WTC11 (cell line): ENCODE results near the gene NMT2. TPM values are rescaled to one million over a fixed set of nuclear protein-coding genes. Genes with fewer than 3 reads are reported as not detected.

Experiments used
- ATAC-seq: fragments of 200-7000 bp; cut with Tn5 transposase; 2 replicates; pipeline ENCODE4 v1.10.0; 2021; ENCODE audit warnings: mild to moderate bottlenecking, moderate library complexity
- CTCF ChIA-PET: fragments of 300-600 bp; sonication (Branson Sonifier 250); formaldehyde crosslinking; loops from one replicate; lab custom pipeline; 2021; ENCODE audit warnings: antibody characterized with exemption; lab: Charles Lee
- POLR2A ChIA-PET: fragments of 350-600 bp; sonication (Branson Sonifier 250); formaldehyde crosslinking; loops from one replicate; lab custom pipeline; 2021; ENCODE audit warnings: antibody characterized with exemption; lab: Charles Lee
- DNase-seq: peaks from one replicate; pipeline ENCODE4 v3.0.0; 2021; ENCODE audit warnings: low spot score
- H3K27ac Mint-ChIP-seq: 2 replicates; pipeline ENCODE4 v1.8.0; 2021; ENCODE audit warnings: mixed read lengths
- H3K27me3 Mint-ChIP-seq: 2 replicates; pipeline ENCODE4 v1.8.0; 2021; ENCODE audit warnings: low read depth, mild to moderate bottlenecking, moderate library complexity, mixed read lengths
- H3K36me3 Mint-ChIP-seq: 2 replicates; pipeline ENCODE4 v1.8.0; 2021; ENCODE audit warnings: mixed read lengths
- H3K4me1 Mint-ChIP-seq: 2 replicates; pipeline ENCODE4 v1.8.0; 2022; ENCODE audit warnings: mixed read lengths
- H3K4me3 Mint-ChIP-seq: 2 replicates; pipeline ENCODE4 v1.8.0; 2021; ENCODE audit warnings: mild to moderate bottlenecking, moderate library complexity, mixed read lengths
- H3K9me3 Mint-ChIP-seq: 2 replicates; pipeline ENCODE4 v1.8.0; 2021; ENCODE audit warnings: mixed read lengths
- E2F4 ChIP-seq: sonication (generic); formaldehyde crosslinking; IDR thresholded peaks from 2 replicates; pipeline ENCODE4 v1.8.1; 2022; ENCODE audit warnings: low read depth, mild to moderate bottlenecking, moderate library complexity, missing genetic modification reagents, borderline replicate concordance
- ELF4 ChIP-seq: sonication (generic); formaldehyde crosslinking; IDR thresholded peaks from 2 replicates; pipeline ENCODE4 v1.8.1; 2022; ENCODE audit warnings: low read depth, mild to moderate bottlenecking, moderate library complexity, missing genetic modification reagents
- ETV6 ChIP-seq: sonication (generic); formaldehyde crosslinking; IDR thresholded peaks from 2 replicates; pipeline ENCODE4 v1.8.1; 2022; ENCODE audit warnings: mild to moderate bottlenecking, missing genetic modification reagents
- FOXP1 ChIP-seq: sonication (generic); formaldehyde crosslinking; IDR thresholded peaks from 2 replicates; pipeline ENCODE4 v1.8.0; 2022; ENCODE audit warnings: missing genetic modification reagents, mild to moderate bottlenecking, moderate library complexity, borderline replicate concordance
- HMGA2 ChIP-seq: fragments of 250-450 bp; sonication (Bioruptor Pico); IDR thresholded peaks from 2 replicates; pipeline ENCODE4 v1.4.0; 2021; ENCODE audit warnings: mild to moderate bottlenecking, moderate library complexity
- JAZF1 ChIP-seq: fragments of 250-450 bp; sonication (Bioruptor Pico); IDR thresholded peaks from 2 replicates; pipeline ENCODE4 v1.9.0; 2021; ENCODE audit warnings: moderate library complexity, mild to moderate bottlenecking, inconsistent platforms
- MXD4 ChIP-seq: fragments of 250-450 bp; sonication (Bioruptor Pico); IDR thresholded peaks from 2 replicates; pipeline ENCODE4 v1.8.0; 2021; ENCODE audit warnings: mild to moderate bottlenecking, moderate library complexity, borderline replicate concordance
- NFATC4 ChIP-seq: fragments of 250-450 bp; sonication (Bioruptor Pico); IDR thresholded peaks from 2 replicates; pipeline ENCODE4 v1.9.0; 2021; ENCODE audit warnings: mild to moderate bottlenecking
- NR1H2 ChIP-seq: sonication (generic); formaldehyde crosslinking; IDR thresholded peaks from 2 replicates; pipeline ENCODE4 v1.9.0; 2021; ENCODE audit warnings: mild to moderate bottlenecking, moderate library complexity, missing genetic modification reagents
- PRDM15 ChIP-seq: sonication (generic); formaldehyde crosslinking; IDR thresholded peaks from 2 replicates; pipeline ENCODE4 v1.8.0; 2022; ENCODE audit warnings: missing genetic modification reagents
- PRRX2 ChIP-seq: fragments of 250-450 bp; sonication (Bioruptor Pico); IDR thresholded peaks from 2 replicates; pipeline ENCODE4 v1.8.0; 2021; ENCODE audit warnings: mild to moderate bottlenecking
- SMAD4 ChIP-seq: sonication (generic); formaldehyde crosslinking; IDR thresholded peaks from 2 replicates; pipeline ENCODE4 v1.8.0; 2022; ENCODE audit warnings: mild to moderate bottlenecking, missing genetic modification reagents
- total RNA-seq: library from RNA; stranded (reverse); gene quantifications from 3 replicates; pipeline ENCODE4 v1.2.3, GENCODE V29; 2021
- TF ChIP-seq, protein P1 (sequence below): sonication (generic); formaldehyde crosslinking; IDR thresholded peaks from 2 replicates; pipeline ENCODE4 v1.8.1; 2023; ENCODE audit warnings: mild to moderate bottlenecking, missing genetic modification reagents, borderline replicate concordance
- TF ChIP-seq, protein P2 (sequence below): sonication (generic); formaldehyde crosslinking; IDR thresholded peaks from 2 replicates; pipeline ENCODE4 v1.8.1; 2023; ENCODE audit warnings: mild to moderate bottlenecking, missing genetic modification reagents
- TF ChIP-seq, protein P3 (sequence below): sonication (generic); formaldehyde crosslinking; IDR thresholded peaks from 2 replicates; pipeline ENCODE4 v1.8.1; 2022; ENCODE audit warnings: mild to moderate bottlenecking, missing genetic modification reagents, moderate library complexity, borderline replicate concordance
- TF ChIP-seq, protein P4 (sequence below): sonication (generic); formaldehyde crosslinking; IDR thresholded peaks from 2 replicates; pipeline ENCODE4 v1.8.1; 2022; ENCODE audit warnings: low read depth, missing genetic modification reagents, borderline replicate concordance
- TF ChIP-seq, protein P5 (sequence below): sonication (generic); formaldehyde crosslinking; conservative IDR thresholded peaks from 2 replicates; pipeline ENCODE4 v1.8.1; 2023; ENCODE audit warnings: mild to moderate bottlenecking, low read depth, missing genetic modification reagents, moderate library complexity
- TF ChIP-seq, protein P6 (sequence below): sonication (generic); formaldehyde crosslinking; IDR thresholded peaks from 2 replicates; pipeline ENCODE4 v1.8.0; 2023; ENCODE audit warnings: missing genetic modification reagents

NMT2 gene
- total RNA-seq, 1 experiment from 2014 or later = 11.7 TPM

GRCh38 chr10:15069230-15069629 is 99.3 kb downstream of the NMT2 start:
- Mint-ChIP-seq H3K9me3 (peaks cover 43% of the 10 kb centered on the region), H3K4me3 (no peak overlapping the region), H3K27me3 (peaks cover 18% of the 10 kb centered on the region), H3K4me1 (no peaks in the 10 kb centered on the region), H3K36me3 (peaks cover 27% of the 10 kb centered on the region), H3K27ac (no peak overlapping the region)
- ATAC-seq = no peak; the same call in 1 of the 2 replicates
- ChIA-PET POLR2A (no interaction called here), CTCF (interaction anchor here (0.7 to 0.8 kb wide), 2 partner anchors 37 to 116 kb away, joined by 3 read pairs; no protein-coding TSS in a partner anchor)
- no peak for DNase-seq
- no peak for TF ChIP-seq NR1H2
- TF ChIP-seq PRRX2 (CRISPR knock-in tag) = no peak
- TF ChIP-seq, protein P1, sequence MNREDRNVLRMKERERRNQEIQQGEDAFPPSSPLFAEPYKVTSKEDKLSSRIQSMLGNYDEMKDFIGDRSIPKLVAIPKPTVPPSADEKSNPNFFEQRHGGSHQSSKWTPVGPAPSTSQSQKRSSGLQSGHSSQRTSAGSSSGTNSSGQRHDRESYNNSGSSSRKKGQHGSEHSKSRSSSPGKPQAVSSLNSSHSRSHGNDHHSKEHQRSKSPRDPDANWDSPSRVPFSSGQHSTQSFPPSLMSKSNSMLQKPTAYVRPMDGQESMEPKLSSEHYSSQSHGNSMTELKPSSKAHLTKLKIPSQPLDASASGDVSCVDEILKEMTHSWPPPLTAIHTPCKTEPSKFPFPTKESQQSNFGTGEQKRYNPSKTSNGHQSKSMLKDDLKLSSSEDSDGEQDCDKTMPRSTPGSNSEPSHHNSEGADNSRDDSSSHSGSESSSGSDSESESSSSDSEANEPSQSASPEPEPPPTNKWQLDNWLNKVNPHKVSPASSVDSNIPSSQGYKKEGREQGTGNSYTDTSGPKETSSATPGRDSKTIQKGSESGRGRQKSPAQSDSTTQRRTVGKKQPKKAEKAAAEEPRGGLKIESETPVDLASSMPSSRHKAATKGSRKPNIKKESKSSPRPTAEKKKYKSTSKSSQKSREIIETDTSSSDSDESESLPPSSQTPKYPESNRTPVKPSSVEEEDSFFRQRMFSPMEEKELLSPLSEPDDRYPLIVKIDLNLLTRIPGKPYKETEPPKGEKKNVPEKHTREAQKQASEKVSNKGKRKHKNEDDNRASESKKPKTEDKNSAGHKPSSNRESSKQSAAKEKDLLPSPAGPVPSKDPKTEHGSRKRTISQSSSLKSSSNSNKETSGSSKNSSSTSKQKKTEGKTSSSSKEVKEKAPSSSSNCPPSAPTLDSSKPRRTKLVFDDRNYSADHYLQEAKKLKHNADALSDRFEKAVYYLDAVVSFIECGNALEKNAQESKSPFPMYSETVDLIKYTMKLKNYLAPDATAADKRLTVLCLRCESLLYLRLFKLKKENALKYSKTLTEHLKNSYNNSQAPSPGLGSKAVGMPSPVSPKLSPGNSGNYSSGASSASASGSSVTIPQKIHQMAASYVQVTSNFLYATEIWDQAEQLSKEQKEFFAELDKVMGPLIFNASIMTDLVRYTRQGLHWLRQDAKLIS (CRISPR knock-in tag) = no peak
- TF ChIP-seq PRDM15 (CRISPR knock-in tag) = no peak
- no peak for TF ChIP-seq JAZF1 (CRISPR knock-in tag)
- no peak for TF ChIP-seq FOXP1 (CRISPR knock-in tag)
- TF ChIP-seq, protein P2, sequence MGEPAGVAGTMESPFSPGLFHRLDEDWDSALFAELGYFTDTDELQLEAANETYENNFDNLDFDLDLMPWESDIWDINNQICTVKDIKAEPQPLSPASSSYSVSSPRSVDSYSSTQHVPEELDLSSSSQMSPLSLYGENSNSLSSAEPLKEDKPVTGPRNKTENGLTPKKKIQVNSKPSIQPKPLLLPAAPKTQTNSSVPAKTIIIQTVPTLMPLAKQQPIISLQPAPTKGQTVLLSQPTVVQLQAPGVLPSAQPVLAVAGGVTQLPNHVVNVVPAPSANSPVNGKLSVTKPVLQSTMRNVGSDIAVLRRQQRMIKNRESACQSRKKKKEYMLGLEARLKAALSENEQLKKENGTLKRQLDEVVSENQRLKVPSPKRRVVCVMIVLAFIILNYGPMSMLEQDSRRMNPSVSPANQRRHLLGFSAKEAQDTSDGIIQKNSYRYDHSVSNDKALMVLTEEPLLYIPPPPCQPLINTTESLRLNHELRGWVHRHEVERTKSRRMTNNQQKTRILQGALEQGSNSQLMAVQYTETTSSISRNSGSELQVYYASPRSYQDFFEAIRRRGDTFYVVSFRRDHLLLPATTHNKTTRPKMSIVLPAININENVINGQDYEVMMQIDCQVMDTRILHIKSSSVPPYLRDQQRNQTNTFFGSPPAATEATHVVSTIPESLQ (CRISPR knock-in tag) = no peak
- TF ChIP-seq MXD4 (CRISPR knock-in tag) = no peak
- no peak for TF ChIP-seq E2F4 (CRISPR knock-in tag)
- no peak for TF ChIP-seq HMGA2 (CRISPR knock-in tag)
- TF ChIP-seq, protein P3, sequence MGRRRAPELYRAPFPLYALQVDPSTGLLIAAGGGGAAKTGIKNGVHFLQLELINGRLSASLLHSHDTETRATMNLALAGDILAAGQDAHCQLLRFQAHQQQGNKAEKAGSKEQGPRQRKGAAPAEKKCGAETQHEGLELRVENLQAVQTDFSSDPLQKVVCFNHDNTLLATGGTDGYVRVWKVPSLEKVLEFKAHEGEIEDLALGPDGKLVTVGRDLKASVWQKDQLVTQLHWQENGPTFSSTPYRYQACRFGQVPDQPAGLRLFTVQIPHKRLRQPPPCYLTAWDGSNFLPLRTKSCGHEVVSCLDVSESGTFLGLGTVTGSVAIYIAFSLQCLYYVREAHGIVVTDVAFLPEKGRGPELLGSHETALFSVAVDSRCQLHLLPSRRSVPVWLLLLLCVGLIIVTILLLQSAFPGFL (CRISPR knock-in tag) = no peak
- no peak for TF ChIP-seq SMAD4 (CRISPR knock-in tag)
- TF ChIP-seq, protein P4, sequence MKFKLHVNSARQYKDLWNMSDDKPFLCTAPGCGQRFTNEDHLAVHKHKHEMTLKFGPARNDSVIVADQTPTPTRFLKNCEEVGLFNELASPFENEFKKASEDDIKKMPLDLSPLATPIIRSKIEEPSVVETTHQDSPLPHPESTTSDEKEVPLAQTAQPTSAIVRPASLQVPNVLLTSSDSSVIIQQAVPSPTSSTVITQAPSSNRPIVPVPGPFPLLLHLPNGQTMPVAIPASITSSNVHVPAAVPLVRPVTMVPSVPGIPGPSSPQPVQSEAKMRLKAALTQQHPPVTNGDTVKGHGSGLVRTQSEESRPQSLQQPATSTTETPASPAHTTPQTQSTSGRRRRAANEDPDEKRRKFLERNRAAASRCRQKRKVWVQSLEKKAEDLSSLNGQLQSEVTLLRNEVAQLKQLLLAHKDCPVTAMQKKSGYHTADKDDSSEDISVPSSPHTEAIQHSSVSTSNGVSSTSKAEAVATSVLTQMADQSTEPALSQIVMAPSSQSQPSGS (CRISPR knock-in tag) = no peak
- no peak for TF ChIP-seq NFATC4 (CRISPR knock-in tag)
- TF ChIP-seq ETV6 = no peak
- no peak for TF ChIP-seq ELF4 (CRISPR knock-in tag)
- TF ChIP-seq, protein P5, sequence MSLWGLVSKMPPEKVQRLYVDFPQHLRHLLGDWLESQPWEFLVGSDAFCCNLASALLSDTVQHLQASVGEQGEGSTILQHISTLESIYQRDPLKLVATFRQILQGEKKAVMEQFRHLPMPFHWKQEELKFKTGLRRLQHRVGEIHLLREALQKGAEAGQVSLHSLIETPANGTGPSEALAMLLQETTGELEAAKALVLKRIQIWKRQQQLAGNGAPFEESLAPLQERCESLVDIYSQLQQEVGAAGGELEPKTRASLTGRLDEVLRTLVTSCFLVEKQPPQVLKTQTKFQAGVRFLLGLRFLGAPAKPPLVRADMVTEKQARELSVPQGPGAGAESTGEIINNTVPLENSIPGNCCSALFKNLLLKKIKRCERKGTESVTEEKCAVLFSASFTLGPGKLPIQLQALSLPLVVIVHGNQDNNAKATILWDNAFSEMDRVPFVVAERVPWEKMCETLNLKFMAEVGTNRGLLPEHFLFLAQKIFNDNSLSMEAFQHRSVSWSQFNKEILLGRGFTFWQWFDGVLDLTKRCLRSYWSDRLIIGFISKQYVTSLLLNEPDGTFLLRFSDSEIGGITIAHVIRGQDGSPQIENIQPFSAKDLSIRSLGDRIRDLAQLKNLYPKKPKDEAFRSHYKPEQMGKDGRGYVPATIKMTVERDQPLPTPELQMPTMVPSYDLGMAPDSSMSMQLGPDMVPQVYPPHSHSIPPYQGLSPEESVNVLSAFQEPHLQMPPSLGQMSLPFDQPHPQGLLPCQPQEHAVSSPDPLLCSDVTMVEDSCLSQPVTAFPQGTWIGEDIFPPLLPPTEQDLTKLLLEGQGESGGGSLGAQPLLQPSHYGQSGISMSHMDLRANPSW (CRISPR knock-in tag) = no peak
- TF ChIP-seq, protein P6, sequence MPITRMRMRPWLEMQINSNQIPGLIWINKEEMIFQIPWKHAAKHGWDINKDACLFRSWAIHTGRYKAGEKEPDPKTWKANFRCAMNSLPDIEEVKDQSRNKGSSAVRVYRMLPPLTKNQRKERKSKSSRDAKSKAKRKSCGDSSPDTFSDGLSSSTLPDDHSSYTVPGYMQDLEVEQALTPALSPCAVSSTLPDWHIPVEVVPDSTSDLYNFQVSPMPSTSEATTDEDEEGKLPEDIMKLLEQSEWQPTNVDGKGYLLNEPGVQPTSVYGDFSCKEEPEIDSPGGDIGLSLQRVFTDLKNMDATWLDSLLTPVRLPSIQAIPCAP (CRISPR knock-in tag) = no peak
